Measurements from ENCODE around the gene PDE4B. TPM values are rescaled to one million over a fixed set of nuclear protein-coding genes. Genes with fewer than 3 reads are reported as not detected.

Gene PDE4B
- total and polyA plus RNA-seq, 10 of the 15 experiments (the other 5 are each of a cell fraction or from before 2014, with no cell fraction given), result 3.0 to 13.2 (median 5.7) TPM

DNA sequence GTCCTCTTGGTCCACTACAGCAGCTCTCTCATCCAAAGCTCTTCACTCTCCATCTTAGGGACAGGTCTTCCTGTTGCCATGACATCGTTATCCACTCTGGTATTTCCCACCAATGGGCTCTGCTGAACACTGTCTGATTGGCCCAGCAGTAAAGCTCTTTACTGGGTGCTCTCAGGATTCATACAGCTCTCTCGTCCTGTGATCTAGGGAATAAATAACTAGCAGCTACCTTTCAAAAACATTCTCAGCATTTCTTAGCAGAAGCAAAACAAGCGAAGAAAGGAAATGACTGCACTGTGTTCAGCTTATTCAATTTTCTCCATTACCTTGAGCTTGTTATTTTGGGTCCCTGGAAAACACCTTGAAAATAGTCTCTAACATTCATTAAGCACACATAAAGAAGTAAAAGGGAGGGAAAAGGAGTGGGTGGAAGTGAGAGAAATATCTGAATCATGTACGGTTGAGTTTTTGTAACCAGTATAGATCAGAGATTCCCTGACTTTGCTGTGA, 577.8 kb downstream of the PDE4B start:
- DNase-seq (ENCODE audit: low read depth, low spot score), result no peak
- WGBS (ENCODE audit: insufficient coverage, insufficient replicate concordance, low lambda C conversion rate, missing lambda C conversion rate), result 1% methylated on average over 4 of the region's 4 CpGs
- Histone ChIP-seq H4K20me1 (ENCODE audit: control insufficient read depth, insufficient read depth) (no peaks in the 10 kb centered on the region), H3K9ac (ENCODE audit: control insufficient read depth, insufficient read depth, low read length) (no peak overlapping the region), H3K27ac (ENCODE audit: control insufficient read depth, insufficient read depth) (peak overlapping the region; percentile 48), H3K36me3 (ENCODE audit: control insufficient read depth in 2 of 2, insufficient read depth in 2 of 2, low read length in 1 of 2) (peaks cover 5 to 8% of the 10 kb centered on the region in 2 experiments), H3K4me1 (ENCODE audit: control insufficient read depth, insufficient read depth, low read length) (peaks cover 50% of the 10 kb centered on the region), H2AFZ (ENCODE audit: control insufficient read depth, low read depth, low read length) (no peak overlapping the region), H3K27me3 (replicated peaks in 1 of 2; ENCODE audit: control insufficient read depth in 2 of 2, insufficient read depth in 2 of 2, low read length in 1 of 2) (no peaks in the 10 kb centered on the region), H3K4me3 (no peak overlapping the region), H3K4me2 (ENCODE audit: control insufficient read depth, insufficient read depth) (peak overlapping the region; percentile 26; the same call in 1 of the 2 replicates), H3K79me2 (ENCODE audit: control insufficient read depth, insufficient read depth, low read length) (no peaks in the 10 kb centered on the region), H3K9me3 (replicated peaks; ENCODE audit: control insufficient read depth, insufficient read depth, low read length) (no peaks in the 10 kb centered on the region)
- SMC1A ChIA-PET (ENCODE audit: uncharacterized antibody, unreplicated experiment), result interaction anchor here (0.8 to 23.1 kb wide), 26 partner anchors 10 to 125 kb away, joined by 3 to 463 read pairs (median 5); no protein-coding TSS in a partner anchor
- POLR2A ChIA-PET, result interaction anchor here (0.8 to 2.5 kb wide), 8 partner anchors 10 to 72 kb away, joined by 3 to 10 read pairs (median 6); no protein-coding TSS in a partner anchor
- CTCF ChIA-PET, result interaction anchor here (0.7 to 24.3 kb wide), 17 partner anchors 9 to 122 kb away, joined by 3 to 396 read pairs (median 6); no protein-coding TSS in a partner anchor
- peak; percentile 23 for ATAC-seq
- RAD21 ChIA-PET (ENCODE audit: unreplicated experiment), result interaction anchor here (0.8 to 7.5 kb wide), 19 partner anchors 9 to 96 kb away, joined by 3 to 67 read pairs (median 12); no protein-coding TSS in a partner anchor
- FAIRE-seq, result no peak
- in situ Hi-C loops (cut with MboI) (no loop called here), intact Hi-C loops (cut with micrococcal nuclease; ENCODE audit: unreplicated experiment) (loop anchor here (10.0 kb wide), 2 partner anchors 556 to 564 kb away; no protein-coding TSS in a partner anchor)
- BruUV-seq (replicated peaks), result no TSS peak
- TF ChIP-seq TARDBP (IDR thresholded peaks at IDR 0.05; ENCODE audit: borderline replicate concordance) (no peak), NFIC (IDR thresholded peaks at IDR 0.05; ENCODE audit: low read depth, low read length) (peak; percentile 79; the same call in 1 of the 2 replicates), SREBF1 (IDR thresholded peaks at IDR 0.05; ENCODE audit: low read length) (no peak), RAD51 (IDR thresholded peaks at IDR 0.05) (no peak), JUNB (IDR thresholded peaks at IDR 0.05) (peak; percentile 21; the same call in 1 of the 2 replicates), EGR1 (IDR thresholded peaks at IDR 0.05; ENCODE audit: borderline replicate concordance in 1 of 2, low read depth in 2 of 2, low read length in 2 of 2) (peak in 1 of 2 experiments; percentile 19; a peak in 1 of 3 replicates), CREM (IDR thresholded peaks at IDR 0.05; ENCODE audit: low read depth) (peak; percentile 50; the same call in 1 of the 2 replicates), BRCA1 (IDR thresholded peaks at IDR 0.05; ENCODE audit: low read depth, low read length) (no peak), ZNF274 (IDR thresholded peaks at IDR 0.05; ENCODE audit: insufficient read depth, insufficient read length) (no peak), IKZF1 (conservative IDR thresholded peaks at IDR 0.05) (peak; percentile 66; the same call in 1 of the 2 replicates), BACH1 (IDR thresholded peaks at IDR 0.05; ENCODE audit: borderline replicate concordance) (no peak), MXI1 (IDR thresholded peaks at IDR 0.05; ENCODE audit: low read depth, low read length) (no peak), GABPA (IDR thresholded peaks at IDR 0.05; ENCODE audit: low read depth) (peak; percentile 48), POLR2AphosphoS5 (IDR thresholded peaks at IDR 0.05; ENCODE audit: low read length) (peak; percentile 50; the same call in 1 of the 2 replicates), DPF2 (IDR thresholded peaks at IDR 0.05) (peak; percentile 14)
- TF ChIP-seq, protein P1, sequence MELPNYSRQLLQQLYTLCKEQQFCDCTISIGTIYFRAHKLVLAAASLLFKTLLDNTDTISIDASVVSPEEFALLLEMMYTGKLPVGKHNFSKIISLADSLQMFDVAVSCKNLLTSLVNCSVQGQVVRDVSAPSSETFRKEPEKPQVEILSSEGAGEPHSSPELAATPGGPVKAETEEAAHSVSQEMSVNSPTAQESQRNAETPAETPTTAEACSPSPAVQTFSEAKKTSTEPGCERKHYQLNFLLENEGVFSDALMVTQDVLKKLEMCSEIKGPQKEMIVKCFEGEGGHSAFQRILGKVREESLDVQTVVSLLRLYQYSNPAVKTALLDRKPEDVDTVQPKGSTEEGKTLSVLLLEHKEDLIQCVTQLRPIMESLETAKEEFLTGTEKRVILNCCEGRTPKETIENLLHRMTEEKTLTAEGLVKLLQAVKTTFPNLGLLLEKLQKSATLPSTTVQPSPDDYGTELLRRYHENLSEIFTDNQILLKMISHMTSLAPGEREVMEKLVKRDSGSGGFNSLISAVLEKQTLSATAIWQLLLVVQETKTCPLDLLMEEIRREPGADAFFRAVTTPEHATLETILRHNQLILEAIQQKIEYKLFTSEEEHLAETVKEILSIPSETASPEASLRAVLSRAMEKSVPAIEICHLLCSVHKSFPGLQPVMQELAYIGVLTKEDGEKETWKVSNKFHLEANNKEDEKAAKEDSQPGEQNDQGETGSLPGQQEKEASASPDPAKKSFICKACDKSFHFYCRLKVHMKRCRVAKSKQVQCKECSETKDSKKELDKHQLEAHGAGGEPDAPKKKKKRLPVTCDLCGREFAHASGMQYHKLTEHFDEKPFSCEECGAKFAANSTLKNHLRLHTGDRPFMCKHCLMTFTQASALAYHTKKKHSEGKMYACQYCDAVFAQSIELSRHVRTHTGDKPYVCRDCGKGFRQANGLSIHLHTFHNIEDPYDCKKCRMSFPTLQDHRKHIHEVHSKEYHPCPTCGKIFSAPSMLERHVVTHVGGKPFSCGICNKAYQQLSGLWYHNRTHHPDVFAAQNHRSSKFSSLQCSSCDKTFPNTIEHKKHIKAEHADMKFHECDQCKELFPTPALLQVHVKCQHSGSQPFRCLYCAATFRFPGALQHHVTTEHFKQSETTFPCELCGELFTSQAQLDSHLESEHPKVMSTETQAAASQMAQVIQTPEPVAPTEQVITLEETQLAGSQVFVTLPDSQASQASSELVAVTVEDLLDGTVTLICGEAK (IDR thresholded peaks at IDR 0.05; ENCODE audit: borderline replicate concordance), result no peak
- TF ChIP-seq, protein P2, sequence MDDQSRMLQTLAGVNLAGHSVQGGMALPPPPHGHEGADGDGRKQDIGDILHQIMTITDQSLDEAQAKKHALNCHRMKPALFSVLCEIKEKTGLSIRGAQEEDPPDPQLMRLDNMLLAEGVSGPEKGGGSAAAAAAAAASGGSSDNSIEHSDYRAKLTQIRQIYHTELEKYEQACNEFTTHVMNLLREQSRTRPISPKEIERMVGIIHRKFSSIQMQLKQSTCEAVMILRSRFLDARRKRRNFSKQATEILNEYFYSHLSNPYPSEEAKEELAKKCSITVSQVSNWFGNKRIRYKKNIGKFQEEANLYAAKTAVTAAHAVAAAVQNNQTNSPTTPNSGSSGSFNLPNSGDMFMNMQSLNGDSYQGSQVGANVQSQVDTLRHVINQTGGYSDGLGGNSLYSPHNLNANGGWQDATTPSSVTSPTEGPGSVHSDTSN (IDR thresholded peaks at IDR 0.05; ENCODE audit: insufficient replicate concordance, low read depth, low read length), result no peak
- TF ChIP-seq, protein P3, sequence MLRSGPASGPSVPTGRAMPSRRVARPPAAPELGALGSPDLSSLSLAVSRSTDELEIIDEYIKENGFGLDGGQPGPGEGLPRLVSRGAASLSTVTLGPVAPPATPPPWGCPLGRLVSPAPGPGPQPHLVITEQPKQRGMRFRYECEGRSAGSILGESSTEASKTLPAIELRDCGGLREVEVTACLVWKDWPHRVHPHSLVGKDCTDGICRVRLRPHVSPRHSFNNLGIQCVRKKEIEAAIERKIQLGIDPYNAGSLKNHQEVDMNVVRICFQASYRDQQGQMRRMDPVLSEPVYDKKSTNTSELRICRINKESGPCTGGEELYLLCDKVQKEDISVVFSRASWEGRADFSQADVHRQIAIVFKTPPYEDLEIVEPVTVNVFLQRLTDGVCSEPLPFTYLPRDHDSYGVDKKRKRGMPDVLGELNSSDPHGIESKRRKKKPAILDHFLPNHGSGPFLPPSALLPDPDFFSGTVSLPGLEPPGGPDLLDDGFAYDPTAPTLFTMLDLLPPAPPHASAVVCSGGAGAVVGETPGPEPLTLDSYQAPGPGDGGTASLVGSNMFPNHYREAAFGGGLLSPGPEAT (IDR thresholded peaks at IDR 0.05; ENCODE audit: low read depth), result peak; percentile 61

Data from GM12878 (cell line).